ENCODE data around the gene SAMD4A. TPM values are rescaled to one million over a fixed set of nuclear protein-coding genes. Genes with fewer than 3 reads are reported as not detected.

SAMD4A gene
- polyA plus RNA-seq, 4 donors = 2.7 to 9.6 (median 3.5) TPM

- Histone ChIP-seq H3K27me3 (ENCODE audit: control insufficient read depth in 3 of 3, insufficient read depth in 3 of 3, low read length in 3 of 3) (no peaks in the 10 kb centered on the region), H3K4me1 (ENCODE audit: control insufficient read depth in 3 of 3, insufficient read depth in 2 of 3, low read depth in 1 of 3, low read length in 2 of 3) (no peaks in the 10 kb centered on the region), H3K27ac (ENCODE audit: low read depth in 1 of 3, low read length in 2 of 3) (no peak overlapping the region), H3K4me3 (ENCODE audit: low read depth in 1 of 3, low read length in 3 of 3) (no peak overlapping the region), H3K36me3 (ENCODE audit: control insufficient read depth in 3 of 3, insufficient read depth in 2 of 3, low read depth in 1 of 3, low read length in 3 of 3) (no peaks in the 10 kb centered on the region), H3K9me3 (ENCODE audit: control insufficient read depth in 2 of 2, insufficient read depth in 1 of 2, low read depth in 1 of 2, low read length in 1 of 2) (no peaks in the 10 kb centered on the region)
- 72 to 81% (median 73%) methylated on average over 6 of the region's 6 CpGs for WGBS, 3 donors
- no peak for DNase-seq
- FAIRE-seq = no peak
Measured at GRCh38 chr14:54692284-54692772, 125.4 kb downstream of the SAMD4A start.

GRCh38 chr14:54693761-54694160 lies 126.8 kb downstream of the SAMD4A start:
- FAIRE-seq = no peak

GRCh38 chr14:54695196-54695595 lies 128.3 kb downstream of the SAMD4A start:
- Histone ChIP-seq H3K4me1 (ENCODE audit: control insufficient read depth in 3 of 3, insufficient read depth in 2 of 3, low read depth in 1 of 3, low read length in 2 of 3) (no peaks in the 10 kb centered on the region), H3K27me3 (ENCODE audit: control insufficient read depth in 3 of 3, insufficient read depth in 3 of 3, low read length in 3 of 3) (no peaks in the 10 kb centered on the region), H3K9me3 (ENCODE audit: control insufficient read depth in 2 of 2, insufficient read depth in 1 of 2, low read depth in 1 of 2, low read length in 1 of 2) (no peaks in the 10 kb centered on the region), H3K36me3 (ENCODE audit: control insufficient read depth in 3 of 3, insufficient read depth in 2 of 3, low read depth in 1 of 3, low read length in 3 of 3) (no peaks in the 10 kb centered on the region), H3K4me3 (ENCODE audit: low read depth in 1 of 3, low read length in 3 of 3) (no peak overlapping the region), H3K27ac (ENCODE audit: low read depth in 1 of 3, low read length in 2 of 3) (no peak overlapping the region)
- 79 to 95% (median 86%) methylated on average over 1 of the region's 1 CpG for WGBS, 3 donors
- no peak for FAIRE-seq
- DNase-seq = no peak

More at GRCh38 chr14:54693761-54694160, 126.8 kb downstream of the SAMD4A start:
- no peak overlapping the region for H3K27ac ChIP-seq (ENCODE audit: low read depth in 1 of 3, low read length in 2 of 3)
- H3K9me3 ChIP-seq (ENCODE audit: control insufficient read depth in 2 of 2, insufficient read depth in 1 of 2, low read depth in 1 of 2, low read length in 1 of 2) = no peaks in the 10 kb centered on the region
- 93% methylated on average over 4 of the region's 4 CpGs for WGBS, 3 donors
- no peak overlapping the region for H3K4me3 ChIP-seq (ENCODE audit: low read depth in 1 of 3, low read length in 3 of 3)
- no peak for DNase-seq
- no peaks in the 10 kb centered on the region for H3K36me3 ChIP-seq (ENCODE audit: control insufficient read depth in 3 of 3, insufficient read depth in 2 of 3, low read depth in 1 of 3, low read length in 3 of 3)
- no peaks in the 10 kb centered on the region for H3K4me1 ChIP-seq (ENCODE audit: control insufficient read depth in 3 of 3, insufficient read depth in 2 of 3, low read depth in 1 of 3, low read length in 2 of 3)
- no peaks in the 10 kb centered on the region for H3K27me3 ChIP-seq (ENCODE audit: control insufficient read depth in 3 of 3, insufficient read depth in 3 of 3, low read length in 3 of 3)

GRCh38 chr14:54697001-54697400 lies 130.1 kb downstream of the SAMD4A start:
- WGBS, 3 donors = 83 to 90% (median 85%) methylated on average over 5 of the region's 5 CpGs
- no peaks in the 10 kb centered on the region for H3K27me3 ChIP-seq (ENCODE audit: control insufficient read depth in 3 of 3, insufficient read depth in 3 of 3, low read length in 3 of 3)
- no peak for FAIRE-seq

GRCh38 chr14:54697803-54698202 lies 130.9 kb downstream of the SAMD4A start:
- DNase-seq (no peak), FAIRE-seq (no peak)
- H3K4me1 ChIP-seq (ENCODE audit: control insufficient read depth in 3 of 3, insufficient read depth in 2 of 3, low read depth in 1 of 3, low read length in 2 of 3) = no peaks in the 10 kb centered on the region
- WGBS, 3 donors = 91 to 99% (median 96%) methylated on average over 4 of the region's 4 CpGs
- no peaks in the 10 kb centered on the region for H3K9me3 ChIP-seq (ENCODE audit: control insufficient read depth in 2 of 2, insufficient read depth in 1 of 2, low read depth in 1 of 2, low read length in 1 of 2)
- H3K27me3 ChIP-seq (ENCODE audit: control insufficient read depth in 3 of 3, insufficient read depth in 3 of 3, low read length in 3 of 3) = no peaks in the 10 kb centered on the region
- peaks cover 0 to 5% (median 0%) of the 10 kb centered on the region in 3 donors for H3K36me3 ChIP-seq (ENCODE audit: control insufficient read depth in 3 of 3, insufficient read depth in 2 of 3, low read depth in 1 of 3, low read length in 3 of 3)
- H3K4me3 ChIP-seq (ENCODE audit: low read depth in 1 of 3, low read length in 3 of 3) = no peak overlapping the region
- H3K27ac ChIP-seq (ENCODE audit: low read depth in 1 of 3, low read length in 2 of 3) = no peak overlapping the region

More at GRCh38 chr14:54697001-54697400, 130.1 kb downstream of the SAMD4A start:
- Histone ChIP-seq H3K4me1 (ENCODE audit: control insufficient read depth in 3 of 3, insufficient read depth in 2 of 3, low read depth in 1 of 3, low read length in 2 of 3) (no peaks in the 10 kb centered on the region), H3K36me3 (ENCODE audit: control insufficient read depth in 3 of 3, insufficient read depth in 2 of 3, low read depth in 1 of 3, low read length in 3 of 3) (no peaks in the 10 kb centered on the region), H3K9me3 (ENCODE audit: control insufficient read depth in 2 of 2, insufficient read depth in 1 of 2, low read depth in 1 of 2, low read length in 1 of 2) (no peaks in the 10 kb centered on the region), H3K27ac (ENCODE audit: low read depth in 1 of 3, low read length in 2 of 3) (no peak overlapping the region), H3K4me3 (ENCODE audit: low read depth in 1 of 3, low read length in 3 of 3) (no peak overlapping the region)
- DNase-seq = no peak

GRCh38 chr14:54698501-54698900 lies 131.6 kb downstream of the SAMD4A start:
- Histone ChIP-seq H3K36me3 (ENCODE audit: control insufficient read depth in 3 of 3, insufficient read depth in 2 of 3, low read depth in 1 of 3, low read length in 3 of 3) (peaks cover 0 to 8% (median 0%) of the 10 kb centered on the region in 3 donors), H3K27ac (ENCODE audit: low read depth in 1 of 3, low read length in 2 of 3) (no peak overlapping the region), H3K4me1 (ENCODE audit: control insufficient read depth in 3 of 3, insufficient read depth in 2 of 3, low read depth in 1 of 3, low read length in 2 of 3) (no peaks in the 10 kb centered on the region), H3K4me3 (ENCODE audit: low read depth in 1 of 3, low read length in 3 of 3) (no peak overlapping the region), H3K9me3 (ENCODE audit: control insufficient read depth in 2 of 2, insufficient read depth in 1 of 2, low read depth in 1 of 2, low read length in 1 of 2) (no peaks in the 10 kb centered on the region), H3K27me3 (ENCODE audit: control insufficient read depth in 3 of 3, insufficient read depth in 3 of 3, low read length in 3 of 3) (no peaks in the 10 kb centered on the region)
- 75 to 79% (median 77%) methylated on average over 6 of the region's 6 CpGs for WGBS, 3 donors
- FAIRE-seq (no peak), DNase-seq (no peak)

- no peaks in the 10 kb centered on the region for H3K4me1 ChIP-seq (ENCODE audit: control insufficient read depth in 3 of 3, insufficient read depth in 2 of 3, low read depth in 1 of 3, low read length in 2 of 3)
- no peak overlapping the region for H3K4me3 ChIP-seq (ENCODE audit: low read depth in 1 of 3, low read length in 3 of 3)
- FAIRE-seq = no peak
- no peak for DNase-seq
- H3K9me3 ChIP-seq (ENCODE audit: control insufficient read depth in 2 of 2, insufficient read depth in 1 of 2, low read depth in 1 of 2, low read length in 1 of 2) = no peaks in the 10 kb centered on the region
- H3K27me3 ChIP-seq (ENCODE audit: control insufficient read depth in 3 of 3, insufficient read depth in 3 of 3, low read length in 3 of 3) = no peaks in the 10 kb centered on the region
- peaks cover 0 to 8% (median 0%) of the 10 kb centered on the region in 3 donors for H3K36me3 ChIP-seq (ENCODE audit: control insufficient read depth in 3 of 3, insufficient read depth in 2 of 3, low read depth in 1 of 3, low read length in 3 of 3)
- 86 to 100% (median 89%) methylated on average over 1 of the region's 1 CpG for WGBS, 3 donors
- no peak overlapping the region for H3K27ac ChIP-seq (ENCODE audit: low read depth in 1 of 3, low read length in 2 of 3)
Measured at GRCh38 chr14:54698966-54699530, 132.1 kb downstream of the SAMD4A start.

- Histone ChIP-seq H3K4me1 (ENCODE audit: control insufficient read depth in 3 of 3, insufficient read depth in 2 of 3, low read depth in 1 of 3, low read length in 2 of 3) (no peaks in the 10 kb centered on the region), H3K36me3 (ENCODE audit: control insufficient read depth in 3 of 3, insufficient read depth in 2 of 3, low read depth in 1 of 3, low read length in 3 of 3) (peaks cover 0 to 8% (median 0%) of the 10 kb centered on the region in 3 donors), H3K27ac (ENCODE audit: low read depth in 1 of 3, low read length in 2 of 3) (no peak overlapping the region), H3K9me3 (ENCODE audit: control insufficient read depth in 2 of 2, insufficient read depth in 1 of 2, low read depth in 1 of 2, low read length in 1 of 2) (no peaks in the 10 kb centered on the region), H3K4me3 (ENCODE audit: low read depth in 1 of 3, low read length in 3 of 3) (no peak overlapping the region), H3K27me3 (ENCODE audit: control insufficient read depth in 3 of 3, insufficient read depth in 3 of 3, low read length in 3 of 3) (no peaks in the 10 kb centered on the region)
- 69 to 79% (median 70%) methylated on average over 3 of the region's 3 CpGs for WGBS, 3 donors
- DNase-seq (no peak), FAIRE-seq (no peak)
Measured at GRCh38 chr14:54699735-54700134, 132.8 kb downstream of the SAMD4A start.

- DNase-seq (no peak), FAIRE-seq (no peak)
- Histone ChIP-seq H3K9me3 (ENCODE audit: control insufficient read depth in 2 of 2, insufficient read depth in 1 of 2, low read depth in 1 of 2, low read length in 1 of 2) (no peaks in the 10 kb centered on the region), H3K36me3 (ENCODE audit: control insufficient read depth in 3 of 3, insufficient read depth in 2 of 3, low read depth in 1 of 3, low read length in 3 of 3) (peaks cover 0 to 8% (median 0%) of the 10 kb centered on the region in 3 donors), H3K27ac (ENCODE audit: low read depth in 1 of 3, low read length in 2 of 3) (no peak overlapping the region), H3K4me3 (ENCODE audit: low read depth in 1 of 3, low read length in 3 of 3) (no peak overlapping the region), H3K27me3 (ENCODE audit: control insufficient read depth in 3 of 3, insufficient read depth in 3 of 3, low read length in 3 of 3) (no peaks in the 10 kb centered on the region), H3K4me1 (ENCODE audit: control insufficient read depth in 3 of 3, insufficient read depth in 2 of 3, low read depth in 1 of 3, low read length in 2 of 3) (no peaks in the 10 kb centered on the region)
- WGBS, 3 donors = 64 to 78% (median 69%) methylated on average over 2 of the region's 2 CpGs
Measured at GRCh38 chr14:54700717-54701116, 133.8 kb downstream of the SAMD4A start.

Data from small intestine (tissue), 7 donors.